22Rv1 (cell line): Measurements from ENCODE around the gene SLC66A2.

ENCODE experiments used
- H3K27ac ChIP-seq: fragments of 450-650 bp; 2 replicates; pipeline ENCODE4 v1.5.1; 2017
- CTCF ChIP-seq: fragments of 450-650 bp; IDR thresholded peaks from 2 replicates; pipeline ENCODE4 v1.5.1; 2017; ENCODE audit warnings: mild to moderate bottlenecking
- ZFX ChIP-seq: fragments of 450-650 bp; IDR thresholded peaks from 2 replicates; pipeline ENCODE4 v1.6.1; 2017; ENCODE audit warnings: antibody characterized with exemption, borderline replicate concordance

Gene SLC66A2

GRCh38 chr18:79955302-79956075, 4.0 kb upstream of the SLC66A2 start:
- TF ChIP-seq CTCF (no peak), ZFX (no peak)

GRCh38 chr18:79954791-79955190, 3.3 kb upstream of the SLC66A2 start:
- peak overlapping the region; percentile 43; the same call in 1 of the 2 replicates for H3K27ac ChIP-seq
- TF ChIP-seq CTCF (no peak), ZFX (no peak)

More at GRCh38 chr18:79955302-79956075, 4.0 kb upstream of the SLC66A2 start:
- no peak overlapping the region for H3K27ac ChIP-seq

GRCh38 chr18:79953971-79954651, 2.7 kb upstream of the SLC66A2 start:
- TF ChIP-seq CTCF (no peak), ZFX (no peak)
- H3K27ac ChIP-seq: peak overlapping the region; percentile 43

- TF ChIP-seq ZFX (no peak), CTCF (no peak)
- H3K27ac ChIP-seq: no peak overlapping the region
Measured at GRCh38 chr18:79952996-79953559, 1.6 kb upstream of the SLC66A2 start.

- no peak overlapping the region for H3K27ac ChIP-seq
- no peak for TF ChIP-seq ZFX
- no peak for TF ChIP-seq CTCF
Measured at GRCh38 chr18:79952456-79952995, 1.1 kb upstream of the SLC66A2 start.

- peak overlapping the region; percentile 55 for H3K27ac ChIP-seq
- TF ChIP-seq ZFX (no peak), CTCF (no peak)
Measured at GRCh38 chr18:79950515-79951341, 725 bp downstream of the SLC66A2 start.
